H9 (cell line): ENCODE data around the gene GPR153. TPM values are rescaled to one million over a fixed set of nuclear protein-coding genes. Genes with fewer than 3 reads are reported as not detected.

Source experiments
- DNase-seq: peaks from one replicate; pipeline ENCODE4 v3.0.0-alpha.2; 2017
- H2AFZ ChIP-seq: one replicate; pipeline ENCODE4 v1.6.1; 2013; ENCODE audit warnings: mild to moderate bottlenecking, low read length, control low read depth, moderate library complexity
- H2AK5ac ChIP-seq: 2 replicates; pipeline ENCODE4 v1.6.1; 2013; ENCODE audit warnings: low read length, control low read depth, mixed read lengths; ENCODE audit not compliant: insufficient read length
- H2BK120ac ChIP-seq: one replicate; pipeline ENCODE4 v1.6.1; 2013; ENCODE audit warnings: low read depth, mild to moderate bottlenecking, low read length, control low read depth, inconsistent platforms; ENCODE audit not compliant: poor library complexity, severe bottlenecking
- H2BK12ac ChIP-seq: 2 replicates; pipeline ENCODE4 v1.6.1; 2013; ENCODE audit warnings: low read length, control low read depth, mixed read lengths, low read depth; ENCODE audit not compliant: insufficient read length
- H2BK15ac ChIP-seq: 2 replicates; pipeline ENCODE4 v1.6.1; 2013; ENCODE audit warnings: low read depth, low read length, control low read depth
- H2BK20ac ChIP-seq: one replicate; pipeline ENCODE4 v1.6.1; 2013; ENCODE audit warnings: low read depth, mild to moderate bottlenecking, low read length, control low read depth, inconsistent platforms; ENCODE audit not compliant: poor library complexity, severe bottlenecking
- H2BK5ac ChIP-seq: 2 replicates; pipeline ENCODE4 v1.6.1; 2013; ENCODE audit warnings: low read length, control low read depth, mixed read lengths; ENCODE audit not compliant: insufficient read length
- H3K14ac ChIP-seq: 2 replicates; pipeline ENCODE4 v1.6.1; 2013; ENCODE audit warnings: low read length, control low read depth; ENCODE audit not compliant: insufficient read depth
- H3K18ac ChIP-seq: 2 replicates; pipeline ENCODE4 v1.6.1; 2013; ENCODE audit warnings: low read depth, mild to moderate bottlenecking, mixed read lengths, low read length, control low read depth; ENCODE audit not compliant: insufficient read length
- H3K23ac ChIP-seq: 2 replicates; pipeline ENCODE4 v1.6.1; 2013; ENCODE audit warnings: low read length, control low read depth, mixed read lengths, low read depth; ENCODE audit not compliant: insufficient read length
- H3K23me2 ChIP-seq: 2 replicates; pipeline ENCODE4 v1.6.1; 2013; ENCODE audit warnings: low read depth, mild to moderate bottlenecking, mixed read lengths, low read length, control low read depth; ENCODE audit not compliant: insufficient read length, poor library complexity, severe bottlenecking
- H3K27ac ChIP-seq: 2 replicates; pipeline ENCODE4 v1.5.1; 2013; ENCODE audit warnings: low read length, control low read depth, mixed read lengths, low read depth; ENCODE audit not compliant: insufficient read length
- H3K27me3 ChIP-seq: 2 replicates; pipeline ENCODE4 v1.6.1; 2013; ENCODE audit warnings: low read length, control low read depth, inconsistent platforms; ENCODE audit not compliant: insufficient read depth
- H3K4ac ChIP-seq: 2 replicates; pipeline ENCODE4 v1.6.1; 2013; ENCODE audit warnings: low read depth, mild to moderate bottlenecking, control low read depth, inconsistent platforms, low read length, moderate library complexity
- H3K4me1 ChIP-seq: 2 replicates; pipeline ENCODE4 v1.6.1; 2013; ENCODE audit warnings: low read length, control low read depth, inconsistent platforms; ENCODE audit not compliant: insufficient read depth
- H3K4me2 ChIP-seq: 2 replicates; pipeline ENCODE4 v1.6.1; 2013; ENCODE audit warnings: low read length, control low read depth, mixed read lengths; ENCODE audit not compliant: insufficient read length, insufficient read depth
- H3K56ac ChIP-seq: 2 replicates; pipeline ENCODE4 v1.6.1; 2013; ENCODE audit warnings: low read depth, mild to moderate bottlenecking, mixed read lengths, low read length, control low read depth; ENCODE audit not compliant: insufficient read length
- H3K79me1 ChIP-seq: 2 replicates; pipeline ENCODE4 v1.6.1; 2013; ENCODE audit warnings: low read depth, mild to moderate bottlenecking, moderate library complexity, low read length, control low read depth, inconsistent platforms; ENCODE audit not compliant: insufficient read depth, poor library complexity, severe bottlenecking
- H3K79me2 ChIP-seq: 2 replicates; pipeline ENCODE4 v1.6.1; 2013; ENCODE audit warnings: low read length, control low read depth, inconsistent platforms; ENCODE audit not compliant: insufficient read depth
- H3K9ac ChIP-seq: 2 replicates; pipeline ENCODE4 v1.6.1; 2013; ENCODE audit warnings: low read length, control low read depth, mixed read lengths; ENCODE audit not compliant: insufficient read length; ENCODE audit errors: extremely low read depth
- H3K9me3 ChIP-seq: one replicate; pipeline ENCODE4 v1.6.1; 2013; ENCODE audit warnings: low read depth, low read length, inconsistent platforms; ENCODE audit not compliant: control insufficient read depth
- H3T11ph ChIP-seq: one replicate; pipeline ENCODE4 v1.6.1; 2013; ENCODE audit warnings: mild to moderate bottlenecking, low read length, control low read depth, inconsistent platforms
- H4K20me1 ChIP-seq: one replicate; pipeline ENCODE4 v1.6.1; 2013; ENCODE audit not compliant: control insufficient read depth, insufficient read length, insufficient read depth
- H4K5ac ChIP-seq: 2 replicates; pipeline ENCODE4 v1.6.1; 2013; ENCODE audit warnings: low read depth, mild to moderate bottlenecking, mixed read lengths, low read length, control low read depth; ENCODE audit not compliant: insufficient read length
- H4K8ac ChIP-seq: replicated peaks from 2 replicates; pipeline ENCODE4 v1.6.1; 2013; ENCODE audit warnings: low read length, control low read depth, mixed read lengths, low read depth; ENCODE audit not compliant: insufficient read length
- H4K91ac ChIP-seq: 2 replicates; pipeline ENCODE4 v1.6.1; 2013; ENCODE audit warnings: low read depth, mild to moderate bottlenecking, moderate library complexity, mixed read lengths, low read length, control low read depth; ENCODE audit not compliant: insufficient read length
- H3K27ac Mint-ChIP-seq, 3 experiments: 2 replicates in 2 of 3; 3 replicates in 1 of 3; pipeline ENCODE4 v1.8.0; 2020 to 2021; ENCODE audit warnings: mixed read lengths in 3 of 3, mild to moderate bottlenecking in 1 of 3, moderate library complexity in 1 of 3
- H3K27me3 Mint-ChIP-seq: 2 replicates; pipeline ENCODE4 v1.8.0; 2021; ENCODE audit warnings: low read depth, mild to moderate bottlenecking, moderate library complexity, mixed read lengths
- H3K36me3 Mint-ChIP-seq, 3 experiments: 2 replicates in 2 of 3; 3 replicates in 1 of 3; pipeline ENCODE4 v1.8.0; 2020 to 2021; ENCODE audit warnings: low read depth in 3 of 3, mixed read lengths in 3 of 3; ENCODE audit not compliant: insufficient read depth in 1 of 3
- H3K4me1 Mint-ChIP-seq, 2 experiments: 2 replicates each; pipeline ENCODE4 v1.8.0; 2020; ENCODE audit warnings: mixed read lengths in 2 of 2
- H3K4me3 Mint-ChIP-seq, 2 experiments: 2 replicates in 1 of 2; 3 replicates in 1 of 2; pipeline ENCODE4 v1.8.0; 2020 to 2021; ENCODE audit warnings: mild to moderate bottlenecking in 2 of 2, mixed read lengths in 2 of 2, moderate library complexity in 1 of 2
- H3K9me3 Mint-ChIP-seq, 2 experiments: 2 replicates in 1 of 2; 3 replicates in 1 of 2; pipeline ENCODE4 v1.8.0; 2020; ENCODE audit warnings: mild to moderate bottlenecking in 2 of 2, mixed read lengths in 2 of 2, moderate library complexity in 1 of 2
- CTCF ChIP-seq: fragments of 200-600 bp; sonication (generic); conservative IDR thresholded peaks from 3 replicates; pipeline ENCODE4 v1.8.0; 2021; ENCODE audit warnings: antibody characterized with exemption, mild to moderate bottlenecking
- WGBS: extraction: QIAGEN DNeasy Blood & Tissue Kit; methylation state at CpG from one replicate; pipeline ENCODE4 v1.1.7; 2013; ENCODE audit warnings: missing lambda C conversion rate, low lambda C conversion rate, mixed read lengths; ENCODE audit not compliant: insufficient read length; ENCODE audit errors: extremely low coverage; 5-methylcytosine and 5-hydroxymethylcytosine counted together
- total RNA-seq: library from RNA; stranded (reverse); gene quantifications from 2 replicates; pipeline ENCODE4 v1.2.1, GENCODE V29; 2021

GPR153 gene
- total RNA-seq, 1 experiment from 2014 or later: 8.9 TPM

- H2AK5ac ChIP-seq: no peak overlapping the region
- H2BK120ac ChIP-seq: no peak overlapping the region
- H3K23me2 ChIP-seq: no peaks in the 10 kb centered on the region
- no CpG with 5 or more reads among the region's 10 CpGs for WGBS
- H2AFZ ChIP-seq: no peak overlapping the region
- no peak for TF ChIP-seq CTCF
- no peak overlapping the region for H3K18ac ChIP-seq
- H2BK12ac ChIP-seq: no peak overlapping the region
- H3K27ac Mint-ChIP-seq: peak overlapping the region in 1 of 3 experiments; percentile 36; a peak in 1 of 7 replicates
- no peaks in the 10 kb centered on the region for H3K27me3 Mint-ChIP-seq
- DNase-seq: no peak
- H3K9ac ChIP-seq: no peak overlapping the region
- H3K4me3 Mint-ChIP-seq: no peak overlapping the region
- no peaks in the 10 kb centered on the region for H3K79me2 ChIP-seq
- H3K36me3 Mint-ChIP-seq: peaks cover 7 to 15% (median 15%) of the 10 kb centered on the region in 3 experiments; a peak in 6 of 7 replicates
- no peak overlapping the region for H3K4ac ChIP-seq
- H4K5ac ChIP-seq: no peak overlapping the region
- H4K8ac ChIP-seq: no peak overlapping the region
- no peak overlapping the region for H2BK20ac ChIP-seq
- no peak overlapping the region for H2BK5ac ChIP-seq
- H4K20me1 ChIP-seq: no peaks in the 10 kb centered on the region
- no peaks in the 10 kb centered on the region for H3K9me3 ChIP-seq
- no peaks in the 10 kb centered on the region for H3K4me1 ChIP-seq
- no peak overlapping the region for H3K27ac ChIP-seq
- no peak overlapping the region for H3K56ac ChIP-seq
- no peak overlapping the region for H3T11ph ChIP-seq
- H2BK15ac ChIP-seq: no peak overlapping the region
- no peaks in the 10 kb centered on the region for H3K27me3 ChIP-seq
- no peak overlapping the region for H3K23ac ChIP-seq
- H4K91ac ChIP-seq: no peak overlapping the region
- H3K4me1 Mint-ChIP-seq: no peaks in the 10 kb centered on the region
- no peak overlapping the region for H3K4me2 ChIP-seq
- no peak overlapping the region for H3K14ac ChIP-seq
- H3K79me1 ChIP-seq: no peaks in the 10 kb centered on the region
- H3K9me3 Mint-ChIP-seq: no peaks in the 10 kb centered on the region
Measured at GRCh38 chr1:6288665-6289064, 27.8 kb upstream of the GPR153 start.
